NCI-H2107 (cell line): ENCODE measurements around the gene PNKD.
A peak's percentile ranks its signal among the peaks of the same experiment; 100 is the strongest.
"Not testable (repeated sequence)": the region's sequence is repeated elsewhere in the genome, so short reads cannot be mapped to it uniquely, and the experiment has no call there.

ENCODE experiments used
- DNase-seq: peaks from one replicate; lab custom pipeline; 2025; lab: John Stamatoyannopoulos, UW

PNKD gene

GRCh38 chr2:218291318-218292047 is 21.2 kb downstream of the PNKD start:
- DNase-seq = no peak

DNA sequence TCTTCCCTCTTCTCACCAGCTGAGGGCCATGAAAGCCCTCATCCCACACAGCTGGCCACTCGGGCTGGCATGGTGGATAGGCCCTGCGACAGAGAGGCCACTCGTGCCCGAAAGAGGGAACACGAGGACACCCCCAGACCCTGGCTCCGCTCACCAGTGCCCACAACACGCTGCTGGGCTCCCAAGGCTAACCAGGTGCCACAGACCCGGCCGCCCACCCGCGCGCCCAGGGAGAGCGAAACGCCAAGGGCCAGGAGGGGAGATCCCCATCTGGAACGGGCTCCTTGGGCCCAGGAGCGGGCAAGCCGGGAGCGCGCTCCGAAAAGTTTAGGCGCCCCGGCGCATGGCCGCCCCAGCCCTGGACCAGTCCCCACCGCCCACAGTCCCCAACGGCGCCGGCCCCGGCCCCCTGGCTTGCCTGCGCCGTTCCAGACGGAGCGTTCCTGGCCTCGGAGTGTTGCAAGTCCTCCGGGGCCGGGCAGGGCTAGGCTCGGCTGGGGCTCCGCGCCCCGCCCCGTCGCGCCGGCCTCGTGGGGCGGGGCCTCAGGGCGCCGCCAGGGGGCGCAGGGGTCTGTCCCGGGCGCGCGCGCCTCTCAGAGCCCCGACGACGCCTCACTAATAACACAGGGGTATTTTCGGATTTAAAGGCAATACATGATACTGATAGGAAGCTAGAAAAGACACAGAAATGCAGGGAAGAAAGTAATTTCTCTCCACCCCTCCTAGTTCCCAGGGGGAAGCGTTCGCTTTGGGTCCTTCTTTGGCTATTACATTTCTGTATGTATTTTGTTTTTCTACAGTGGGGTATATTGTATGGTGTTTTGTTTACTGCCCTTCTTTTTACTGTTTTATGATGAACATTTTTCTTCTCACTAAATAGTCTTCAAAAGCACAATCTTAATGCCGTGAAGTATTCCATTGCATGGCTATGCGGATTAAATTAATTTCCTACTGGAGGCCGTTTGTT is 22.0 kb downstream of the PNKD start, which contains the start of gene TMBIM1:
TSS of gene TMBIM1 (minus strand) at position 456 of the 967 bp plus-strand sequence. CDS start 10,362 bp downstream, outside the sequence.
- no peak for DNase-seq

GRCh38 chr2:218293715-218294429 is 23.6 kb downstream of the PNKD start:
- DNase-seq = no peak

DNA sequence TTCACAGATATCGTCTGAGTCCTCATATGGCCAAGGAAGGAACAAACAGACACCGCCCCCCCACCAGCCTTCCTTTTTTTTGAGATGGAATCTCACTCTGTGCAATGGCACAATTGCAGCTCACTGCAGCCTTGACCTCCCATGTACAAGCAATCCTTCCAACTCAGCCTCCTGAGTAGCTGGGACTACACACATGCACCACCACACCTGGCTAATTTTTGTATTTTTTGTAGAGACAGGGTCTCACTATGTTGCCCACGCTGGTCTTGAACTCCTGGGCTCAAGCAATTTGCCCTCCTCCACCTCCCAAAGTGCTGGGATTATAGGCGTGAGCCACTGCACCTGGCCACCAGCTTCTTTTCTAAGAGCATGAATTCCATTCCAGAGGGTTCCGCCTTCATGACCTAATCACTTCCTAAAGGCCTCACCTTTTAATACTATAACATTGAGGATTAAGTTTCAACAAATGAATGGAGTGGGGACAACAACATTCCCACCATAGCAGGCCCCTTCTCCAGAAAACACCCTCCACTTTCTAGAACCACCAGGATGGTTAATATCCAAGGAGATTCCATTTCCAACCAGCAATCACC is 24.2 kb downstream of the PNKD start:
- DNase-seq = no peak

DNA sequence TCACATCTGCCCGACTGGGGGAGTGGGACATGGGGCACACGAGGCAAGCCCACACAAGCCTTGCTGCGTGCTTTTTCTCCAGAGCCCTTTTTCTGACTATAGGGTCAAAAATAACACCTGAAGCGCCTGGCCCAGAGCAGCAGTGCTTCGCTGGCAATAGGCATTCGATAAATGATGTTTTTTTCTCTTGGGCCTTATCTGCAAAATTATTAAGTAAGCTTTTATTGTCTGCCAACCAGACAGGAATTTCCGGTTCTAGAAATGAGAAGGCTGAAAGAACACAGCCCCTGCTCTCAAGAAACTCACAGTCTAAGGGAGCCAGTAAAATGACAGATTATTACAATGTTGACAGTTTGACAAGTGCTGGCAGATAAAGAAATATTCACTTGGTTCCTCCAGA is 24.7 kb downstream of the PNKD start:
- no peak for DNase-seq

GRCh38 chr2:218296200-218296599 is 25.9 kb downstream of the PNKD start:
- DNase-seq = no peak

GRCh38 chr2:218296847-218297246 is 26.5 kb downstream of the PNKD start:
- no peak for DNase-seq

DNA sequence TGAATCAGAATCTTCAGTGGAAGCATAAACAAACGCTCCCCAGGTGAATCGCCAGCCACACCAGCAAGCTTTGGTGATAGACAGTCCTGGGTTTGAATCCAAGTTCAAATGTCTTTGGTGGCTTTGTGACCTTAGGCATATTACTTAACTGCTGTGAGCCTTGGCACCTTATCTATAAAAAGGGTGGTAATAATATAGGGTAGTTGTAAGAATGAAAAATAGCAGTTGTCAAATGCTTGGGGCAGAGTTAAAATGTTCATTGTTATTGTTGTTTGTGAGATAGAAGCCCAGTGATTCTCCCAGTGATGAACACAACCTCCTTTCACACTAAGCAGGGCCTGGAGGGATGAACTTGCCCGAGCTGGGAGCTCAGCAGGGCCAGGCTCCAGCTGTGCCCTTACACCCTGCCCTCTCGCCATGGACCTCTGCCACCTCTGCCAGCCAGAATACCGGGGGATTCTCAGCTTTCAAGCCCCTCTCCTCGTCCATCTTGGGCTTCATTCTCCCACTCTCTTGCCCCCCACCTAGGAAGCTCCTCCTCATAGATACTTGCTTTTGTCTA is 28.1 kb downstream of the PNKD start:
- no peak for DNase-seq

GRCh38 chr2:218300141-218300540 is 29.8 kb downstream of the PNKD start:
- no peak for DNase-seq

DNA sequence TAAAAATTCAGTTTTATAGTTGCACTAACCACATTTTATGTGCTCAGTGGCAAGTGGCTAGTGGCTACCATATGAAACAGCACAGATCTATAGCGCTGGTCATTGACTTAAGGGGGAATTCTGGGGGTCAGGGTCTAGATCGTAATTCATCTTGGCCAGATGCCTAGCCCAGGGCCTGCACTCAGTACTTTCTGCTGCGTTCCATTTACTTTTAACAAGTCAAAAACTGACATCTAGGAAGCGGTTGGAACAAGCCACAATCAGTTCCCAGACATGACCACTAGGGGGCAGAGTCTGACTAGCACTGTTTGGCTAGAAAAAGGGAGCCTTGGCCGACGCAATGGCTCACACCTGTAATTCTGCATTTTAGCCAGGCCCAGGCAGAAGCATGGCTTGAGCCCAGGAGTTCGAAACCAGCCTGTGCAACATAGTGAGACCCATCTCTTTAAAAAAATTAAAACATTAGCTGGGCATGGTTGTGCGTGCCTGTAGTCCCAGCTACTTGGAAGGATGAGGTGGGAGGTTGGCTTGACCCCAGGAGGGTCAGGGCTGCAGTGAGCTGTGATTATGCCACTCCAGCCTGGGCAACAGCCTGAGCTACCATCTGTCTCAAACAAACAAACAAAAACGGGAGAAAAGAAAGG is 31.0 kb downstream of the PNKD start:
- DNase-seq = peak; percentile 65

DNA sequence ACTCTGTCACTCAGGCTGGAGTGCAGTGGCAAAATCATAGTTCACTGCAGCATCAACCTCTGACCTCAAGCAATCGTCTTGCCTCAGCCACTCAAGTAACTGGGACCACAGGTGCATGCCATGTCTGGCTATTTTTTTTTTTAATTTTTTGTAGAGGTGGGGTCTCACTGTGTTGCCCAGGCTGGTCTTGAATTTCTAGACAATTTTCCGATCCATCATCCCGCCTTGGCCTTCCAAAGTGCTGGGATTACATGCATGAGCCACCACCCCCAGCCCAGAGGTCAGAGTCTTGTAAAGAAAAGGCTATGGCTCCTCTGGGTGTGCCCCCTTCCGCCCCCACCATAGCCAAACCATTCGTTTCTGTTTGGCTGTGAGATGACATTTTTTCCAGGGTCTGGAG is 35.1 kb downstream of the PNKD start:
- DNase-seq = no peak

GRCh38 chr2:218306184-218306920 is 36.0 kb downstream of the PNKD start:
- no peak for DNase-seq

- DNase-seq = no peak
Measured at GRCh38 chr2:218307415-218308090, 37.2 kb downstream of the PNKD start.

- no peak for DNase-seq
Measured at GRCh38 chr2:218310853-218311540, 40.7 kb downstream of the PNKD start.

- DNase-seq = not testable (repeated sequence)
Measured at GRCh38 chr2:218311541-218312266, 41.4 kb downstream of the PNKD start.

GRCh38 chr2:218312267-218312756 is 42.0 kb downstream of the PNKD start:
- no peak for DNase-seq

DNA sequence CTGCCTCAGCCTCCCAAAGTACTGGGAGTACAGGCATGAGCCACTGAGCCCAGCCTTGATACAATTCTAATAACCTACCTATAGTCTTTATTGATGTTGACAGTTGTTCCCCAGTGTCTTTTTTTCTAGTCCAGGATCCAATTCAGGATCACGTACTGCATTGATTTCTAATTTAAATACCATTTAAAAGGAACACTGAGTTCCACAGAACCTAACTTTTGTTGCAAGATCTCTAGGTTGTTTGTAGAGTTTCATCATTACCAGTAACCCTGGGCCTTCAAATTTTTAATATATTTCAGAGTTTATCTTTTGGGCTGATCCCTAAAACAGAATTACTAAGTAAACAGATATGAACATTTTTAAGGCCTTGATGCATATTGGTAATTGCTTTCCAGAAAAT is 43.0 kb downstream of the PNKD start:
- no peak for DNase-seq

- DNase-seq = not testable (repeated sequence)
Measured at GRCh38 chr2:218314764-218315163, 44.4 kb downstream of the PNKD start.
